GM18519 (cell line): ENCODE measurements around the gene SPPL2B.
"Not testable (repeated sequence)": the region's sequence is repeated elsewhere in the genome, so short reads cannot be mapped to it uniquely, and the experiment has no call there.

Source experiments
- ATAC-seq: cut with Tn5 transposase; IDR thresholded peaks from one replicate; pipeline ENCODE4 v1.9.1; 2021; ENCODE audit warnings: mild to moderate bottlenecking, moderate library complexity; ENCODE audit not compliant: unreplicated experiment, low FRiP score

The SPPL2B gene

DNA sequence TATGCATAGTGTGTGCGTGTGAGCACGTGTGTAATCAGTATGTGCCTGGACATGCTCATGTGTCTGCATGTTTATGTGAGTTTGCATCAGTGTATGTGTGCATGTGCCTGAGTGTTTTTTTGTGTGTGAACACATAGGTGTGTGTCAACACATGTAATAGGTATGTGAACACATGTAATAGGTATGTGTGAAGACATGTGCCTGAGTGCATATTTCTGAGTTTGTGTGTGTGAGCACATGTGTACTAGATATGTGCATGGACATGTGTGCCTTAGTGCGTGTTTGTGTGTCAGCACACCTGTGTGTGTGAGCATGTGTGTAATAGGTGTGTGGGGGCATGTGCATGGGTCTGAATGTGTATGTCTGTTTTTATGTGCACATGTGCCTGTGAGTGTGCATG, 7.4 kb downstream of the SPPL2B start:
- no peak for ATAC-seq

DNA sequence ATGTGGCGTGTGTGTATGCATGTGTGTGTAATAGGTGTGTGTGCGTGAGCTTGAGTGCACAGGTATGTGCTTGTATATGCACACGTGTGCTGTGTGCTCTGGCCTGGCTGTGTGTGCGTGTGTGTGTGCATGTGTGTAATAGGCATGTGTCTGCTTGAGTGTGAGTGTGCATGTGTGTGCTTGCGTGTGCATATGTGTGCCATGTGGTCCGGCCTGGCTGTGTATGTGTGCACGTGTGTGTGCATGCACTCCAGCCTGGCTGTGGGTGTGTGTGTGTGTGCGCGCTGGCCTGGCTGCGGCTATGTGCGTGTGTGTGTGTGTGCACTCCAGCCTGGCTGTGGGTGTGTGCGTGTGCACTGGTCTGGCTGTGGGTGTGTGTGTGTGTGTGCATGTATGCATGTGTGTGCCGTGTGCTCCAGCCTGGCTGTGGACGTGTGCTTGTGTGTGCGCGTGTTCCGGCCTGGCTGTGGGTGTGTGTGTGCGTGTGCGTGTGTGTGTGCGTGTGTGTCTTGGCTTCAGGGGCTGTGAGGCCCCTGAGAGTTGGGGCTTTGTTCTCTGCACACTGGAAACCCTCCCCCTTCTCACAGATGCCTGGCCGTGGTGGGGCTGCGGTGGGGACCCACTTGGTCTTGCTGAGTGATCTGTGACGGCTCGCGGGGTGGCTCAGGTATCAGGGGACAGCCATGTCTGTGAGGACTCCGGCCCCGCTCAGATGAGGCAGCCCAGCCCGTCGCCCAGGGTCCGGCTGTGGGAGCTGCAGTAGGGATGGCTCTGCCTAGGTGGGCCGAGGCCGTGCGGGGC, 8.2 kb downstream of the SPPL2B start:
- ATAC-seq, result no peak

DNA sequence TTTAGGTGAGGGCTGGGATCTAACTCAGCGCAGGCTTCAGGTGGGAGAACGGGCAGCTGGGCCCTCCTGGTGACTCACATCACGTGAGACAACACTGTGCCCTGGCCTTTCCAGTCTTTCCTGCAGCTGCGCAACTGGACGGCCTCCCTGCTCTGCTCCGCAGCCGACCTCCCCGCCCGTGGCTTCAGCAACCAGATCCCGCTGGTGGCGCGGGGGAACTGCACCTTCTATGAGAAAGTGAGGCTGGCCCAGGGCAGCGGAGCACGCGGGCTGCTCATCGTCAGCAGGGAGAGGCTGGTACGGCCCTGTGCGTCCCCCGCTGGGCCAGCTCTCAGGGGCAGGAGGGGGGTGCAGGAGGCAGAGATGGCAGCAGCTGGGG, 8.8 kb downstream of the SPPL2B start:
- no peak for ATAC-seq

DNA sequence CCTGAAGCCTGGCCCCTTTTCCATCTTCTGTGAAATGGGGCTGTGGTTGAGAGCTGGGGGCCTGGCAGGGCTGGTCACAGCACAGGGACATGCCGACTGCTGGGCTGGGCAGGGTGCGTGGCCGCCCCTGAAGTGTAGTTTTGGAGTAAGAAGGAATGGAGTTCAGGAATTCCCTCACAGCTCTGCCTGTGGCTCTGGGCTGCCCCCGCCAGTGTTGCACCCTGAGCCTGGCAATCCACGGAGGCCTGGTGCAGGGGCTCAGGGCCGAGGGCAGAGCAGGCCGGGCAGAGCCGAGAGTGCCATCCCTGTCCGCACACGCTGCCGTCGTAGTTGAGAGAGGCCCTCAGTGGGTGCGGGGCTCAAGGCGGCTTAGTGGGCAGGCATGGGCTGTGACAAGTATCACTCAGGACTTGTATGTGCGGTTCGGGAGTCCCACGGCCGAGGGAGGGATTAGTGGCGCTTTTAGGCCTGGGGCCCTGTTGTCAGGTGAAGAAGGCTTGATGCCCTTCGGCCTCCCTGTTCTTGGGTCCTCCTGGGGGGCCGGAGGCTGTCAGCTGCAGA, 9.7 kb downstream of the SPPL2B start:
- ATAC-seq, result no peak

DNA sequence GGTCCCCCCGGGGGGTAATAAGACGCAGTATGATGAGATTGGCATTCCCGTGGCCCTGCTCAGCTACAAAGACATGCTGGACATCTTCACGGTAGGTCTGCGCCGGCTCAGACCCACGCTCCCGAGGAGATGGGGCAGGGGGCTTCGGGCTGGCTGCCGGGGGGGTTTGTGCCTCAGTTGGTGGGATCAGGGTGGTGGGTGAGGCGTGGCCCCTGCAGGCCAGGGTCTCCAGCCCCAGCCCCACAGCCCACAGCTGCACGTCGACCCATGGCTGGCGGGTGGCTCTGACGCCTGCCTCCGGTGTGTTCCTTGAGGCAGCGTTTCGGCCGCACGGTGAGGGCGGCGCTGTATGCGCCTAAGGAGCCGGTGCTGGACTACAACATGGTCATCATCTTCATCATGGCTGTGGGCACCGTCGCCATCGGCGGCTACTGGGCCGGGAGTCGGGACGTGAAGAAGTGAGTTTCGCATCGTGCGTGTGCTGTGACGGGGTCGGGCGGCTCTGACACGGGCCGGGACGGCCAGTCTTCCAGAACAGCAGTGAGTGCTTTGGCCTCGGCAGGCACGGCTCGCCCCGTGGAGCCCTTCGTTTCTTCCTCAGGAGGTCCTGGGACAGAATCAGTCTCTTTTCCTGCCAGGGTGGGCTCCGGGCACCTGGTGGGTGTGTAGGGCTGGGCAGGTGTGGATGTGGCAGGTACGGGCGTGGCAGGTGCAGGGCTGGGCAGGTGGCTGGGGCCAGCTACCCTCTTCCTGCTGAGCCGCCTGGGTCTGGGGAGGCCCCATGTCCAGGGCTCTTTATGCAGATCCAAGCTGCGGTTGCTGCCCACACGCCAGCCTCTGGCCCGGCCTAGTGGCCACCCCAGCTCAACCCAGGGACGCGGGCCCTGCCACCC, 10.5 kb downstream of the SPPL2B start:
- no peak for ATAC-seq

DNA sequence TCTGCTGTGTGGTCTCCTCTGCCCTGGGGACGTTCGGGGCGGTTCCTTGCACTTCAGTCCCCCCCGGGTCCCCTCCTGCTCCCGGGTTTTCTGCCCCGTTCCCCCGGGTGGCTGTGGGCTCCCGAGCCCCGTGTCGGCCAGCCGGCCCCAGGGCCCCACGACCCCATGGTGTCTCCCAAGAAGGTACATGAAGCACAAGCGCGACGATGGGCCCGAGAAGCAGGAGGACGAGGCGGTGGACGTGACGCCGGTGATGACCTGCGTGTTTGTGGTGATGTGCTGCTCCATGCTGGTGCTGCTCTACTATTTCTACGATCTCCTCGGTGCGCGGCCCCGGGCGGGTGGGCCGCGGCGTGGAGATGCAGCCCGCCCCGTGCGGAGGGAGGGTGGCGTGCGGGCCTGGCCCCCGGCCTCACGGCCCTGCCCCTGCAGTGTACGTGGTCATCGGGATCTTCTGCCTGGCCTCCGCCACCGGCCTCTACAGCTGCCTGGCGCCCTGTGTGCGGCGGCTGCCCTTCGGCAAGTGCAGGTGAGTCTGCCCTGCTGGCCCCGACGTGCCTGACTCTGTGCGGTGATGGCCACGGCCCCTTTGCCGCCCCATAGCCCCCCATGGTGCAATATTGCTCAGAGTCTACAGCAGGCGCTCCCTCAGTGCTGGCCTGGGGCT, 11.3 kb downstream of the SPPL2B start:
- no peak for ATAC-seq

DNA sequence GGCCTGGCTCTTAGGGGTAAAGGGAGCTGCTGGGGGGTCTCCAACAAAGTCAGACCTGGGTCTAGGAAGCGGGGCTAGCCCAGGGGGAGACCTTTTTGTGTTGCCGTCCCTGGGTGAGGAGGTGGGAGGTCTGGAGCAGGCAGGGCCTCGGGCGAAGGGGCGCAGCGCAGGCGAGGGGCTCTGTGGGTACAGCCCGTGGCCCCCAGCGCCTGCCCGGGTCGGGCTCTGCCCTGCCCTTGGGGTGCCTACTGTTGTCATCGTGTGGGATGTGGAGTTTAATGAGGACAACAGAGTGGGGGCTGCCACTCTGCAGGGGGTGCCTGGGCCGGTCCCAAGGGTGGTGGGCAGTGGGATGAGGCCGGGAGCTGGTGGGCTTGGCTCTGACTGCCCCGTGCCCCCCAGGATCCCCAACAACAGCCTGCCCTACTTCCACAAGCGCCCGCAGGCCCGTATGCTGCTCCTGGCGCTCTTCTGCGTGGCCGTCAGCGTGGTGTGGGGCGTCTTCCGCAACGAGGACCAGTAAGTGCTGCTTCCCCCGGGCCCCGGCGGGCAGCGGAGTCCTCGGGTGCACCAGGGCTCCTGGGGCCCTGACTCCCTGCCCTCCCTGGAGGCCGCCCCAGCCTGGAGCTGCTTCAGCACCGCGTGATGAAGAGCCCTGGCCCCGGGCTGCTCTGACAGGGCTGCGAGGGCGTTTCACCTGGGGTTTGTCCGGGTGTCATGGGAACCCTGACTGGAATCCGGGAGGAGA, 12.2 kb downstream of the SPPL2B start:
- ATAC-seq, result no peak

DNA sequence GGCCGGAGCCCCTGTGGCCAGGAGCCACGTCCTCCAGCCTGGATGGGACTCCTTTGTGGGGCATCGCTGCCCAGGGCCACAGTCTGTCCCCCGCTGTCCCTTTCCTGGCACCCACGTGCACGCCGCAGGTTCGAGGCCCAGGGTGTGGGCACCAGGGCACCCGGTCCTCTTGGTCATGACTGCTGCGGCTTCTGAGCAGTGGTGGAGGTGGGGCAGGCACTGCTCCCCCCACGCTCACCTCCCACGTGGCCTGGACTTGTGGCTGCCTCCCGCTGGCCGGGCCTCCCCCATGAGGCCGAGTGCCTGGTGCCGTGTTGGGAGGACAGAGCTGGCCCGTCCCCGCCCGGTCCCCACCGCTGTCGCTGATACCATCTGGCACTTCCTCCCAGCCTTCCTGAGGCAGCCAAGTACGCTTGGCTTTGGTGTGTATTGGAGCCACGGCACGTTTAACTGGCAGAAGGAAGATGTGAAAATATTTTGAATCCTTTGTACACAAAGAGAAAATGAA, 12.8 kb downstream of the SPPL2B start:
- no peak for ATAC-seq

DNA sequence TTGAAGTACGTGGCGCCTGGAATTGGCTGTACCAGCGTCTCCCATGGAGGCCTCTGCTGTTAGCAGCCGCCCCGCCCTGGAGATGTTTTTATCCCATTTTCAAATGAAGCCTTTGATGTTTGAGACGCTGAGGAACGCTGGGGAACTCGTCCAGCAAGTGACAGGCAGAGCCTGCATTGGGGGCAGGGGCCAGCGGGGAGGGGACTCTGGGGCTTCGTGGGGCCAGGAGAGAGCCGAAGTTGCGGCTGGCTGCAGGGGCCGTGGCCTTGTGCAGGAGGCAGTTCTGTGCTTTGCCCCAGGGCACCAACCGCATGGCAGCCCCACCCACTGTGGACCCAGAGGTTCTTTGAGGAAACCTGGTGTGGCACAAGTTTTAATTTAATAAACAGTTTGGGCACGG, 13.5 kb downstream of the SPPL2B start:
- ATAC-seq, result no peak

DNA sequence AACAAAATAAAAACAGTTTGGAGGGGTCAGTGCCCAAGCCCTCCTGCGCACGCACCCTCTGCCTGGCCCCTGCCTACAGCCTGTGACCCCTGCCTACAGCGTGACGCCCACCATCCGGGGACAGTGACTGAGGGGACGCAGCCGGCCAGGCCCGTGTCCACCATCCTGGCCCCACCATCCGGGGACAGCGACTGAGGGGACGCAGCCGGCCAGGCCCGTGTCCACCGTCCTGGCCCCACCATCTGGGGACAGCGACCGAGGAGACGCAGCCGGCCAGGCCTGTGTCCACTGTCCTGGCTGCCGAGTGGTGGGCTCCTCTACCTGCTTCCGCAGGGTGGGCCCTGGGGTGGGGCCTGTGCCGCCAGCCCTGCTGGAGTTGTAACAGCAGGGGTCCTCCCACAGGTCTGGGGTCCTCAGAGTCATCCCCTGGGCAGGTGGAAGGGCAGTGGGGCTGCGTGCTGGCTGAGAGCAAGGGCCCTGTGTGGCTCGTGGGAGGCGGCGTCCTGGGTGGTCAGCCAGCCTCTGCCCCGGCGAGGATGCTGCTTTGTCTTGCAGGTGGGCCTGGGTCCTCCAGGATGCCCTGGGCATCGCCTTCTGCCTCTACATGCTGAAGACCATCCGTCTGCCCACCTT, 14.3 kb downstream of the SPPL2B start:
- no peak for ATAC-seq

DNA sequence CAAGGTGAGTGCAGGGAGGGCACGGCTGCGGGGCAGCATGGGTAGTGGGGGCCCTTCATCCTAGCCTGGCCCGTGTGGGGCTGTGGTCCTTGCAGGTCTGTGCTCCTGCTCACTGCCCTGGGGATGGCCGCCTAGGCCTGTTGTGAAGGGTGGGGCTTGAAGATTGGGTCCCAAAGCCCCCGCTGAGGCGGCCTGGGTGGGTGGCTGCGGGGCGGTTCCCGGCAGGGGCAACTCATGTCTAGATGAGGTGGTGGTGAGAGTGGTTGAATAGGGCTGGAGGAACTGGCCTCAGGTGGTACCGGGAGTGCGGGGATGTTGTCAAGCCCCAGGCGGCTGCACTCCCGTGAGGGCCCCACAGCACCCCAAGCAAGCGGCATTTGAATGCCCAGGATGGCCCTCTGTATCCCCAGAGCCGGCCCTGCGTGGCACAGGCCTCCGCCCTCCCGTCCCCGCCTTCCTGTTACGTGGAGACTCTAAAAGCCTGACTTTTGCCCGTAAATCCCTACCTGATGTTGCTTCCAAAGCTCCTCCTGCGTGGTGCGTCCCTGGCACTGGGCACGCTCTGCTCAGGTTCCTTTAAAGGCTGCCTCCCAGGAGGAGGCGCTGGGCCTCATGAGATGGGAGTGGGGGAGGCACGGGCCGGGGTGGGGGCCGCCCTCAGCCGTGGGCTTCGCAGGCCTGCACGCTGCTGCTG, 15.0 kb downstream of the SPPL2B start:
- no peak for ATAC-seq

DNA sequence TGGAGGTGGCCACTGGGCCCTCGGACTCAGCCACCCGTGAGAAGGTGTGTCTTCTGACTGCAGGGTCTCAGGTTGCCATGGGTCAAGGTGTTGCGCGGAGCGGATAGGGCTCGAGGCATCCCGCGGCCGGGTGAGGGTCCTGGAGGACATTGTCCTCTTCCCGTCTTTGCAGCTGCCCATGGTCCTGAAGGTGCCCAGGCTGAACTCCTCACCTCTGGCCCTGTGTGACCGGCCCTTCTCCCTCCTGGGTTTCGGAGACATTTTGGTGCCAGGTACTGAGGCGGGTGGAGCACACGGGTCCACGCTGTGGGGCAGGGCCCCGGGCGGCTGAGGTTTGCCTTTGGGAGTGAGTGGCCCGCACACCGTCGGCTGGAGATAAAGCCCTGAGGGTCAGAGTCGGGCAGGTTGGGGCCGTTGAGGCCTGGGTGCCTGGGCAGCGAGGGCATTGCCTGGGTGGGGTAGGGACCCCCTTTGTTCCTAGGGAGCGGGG, 15.9 kb downstream of the SPPL2B start:
- ATAC-seq, result no peak

DNA sequence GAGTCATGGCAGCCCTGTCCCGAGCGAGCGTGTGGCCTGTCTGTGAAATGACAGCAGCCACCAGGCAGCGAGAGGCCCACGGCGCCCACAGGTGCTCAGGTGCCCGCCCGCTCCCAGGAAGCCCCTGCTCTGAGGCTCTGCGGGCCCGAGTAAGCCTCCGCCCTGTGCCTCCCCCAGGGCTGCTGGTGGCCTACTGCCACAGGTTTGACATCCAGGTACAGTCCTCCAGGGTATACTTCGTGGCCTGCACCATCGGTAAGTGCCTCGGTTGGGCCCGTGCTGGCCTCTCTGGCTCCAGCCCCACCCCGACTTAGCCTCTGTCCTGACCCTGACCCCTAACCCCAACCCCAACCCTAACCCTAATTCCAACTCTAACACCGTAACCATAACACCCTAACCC, 16.6 kb downstream of the SPPL2B start:
- no peak for ATAC-seq

DNA sequence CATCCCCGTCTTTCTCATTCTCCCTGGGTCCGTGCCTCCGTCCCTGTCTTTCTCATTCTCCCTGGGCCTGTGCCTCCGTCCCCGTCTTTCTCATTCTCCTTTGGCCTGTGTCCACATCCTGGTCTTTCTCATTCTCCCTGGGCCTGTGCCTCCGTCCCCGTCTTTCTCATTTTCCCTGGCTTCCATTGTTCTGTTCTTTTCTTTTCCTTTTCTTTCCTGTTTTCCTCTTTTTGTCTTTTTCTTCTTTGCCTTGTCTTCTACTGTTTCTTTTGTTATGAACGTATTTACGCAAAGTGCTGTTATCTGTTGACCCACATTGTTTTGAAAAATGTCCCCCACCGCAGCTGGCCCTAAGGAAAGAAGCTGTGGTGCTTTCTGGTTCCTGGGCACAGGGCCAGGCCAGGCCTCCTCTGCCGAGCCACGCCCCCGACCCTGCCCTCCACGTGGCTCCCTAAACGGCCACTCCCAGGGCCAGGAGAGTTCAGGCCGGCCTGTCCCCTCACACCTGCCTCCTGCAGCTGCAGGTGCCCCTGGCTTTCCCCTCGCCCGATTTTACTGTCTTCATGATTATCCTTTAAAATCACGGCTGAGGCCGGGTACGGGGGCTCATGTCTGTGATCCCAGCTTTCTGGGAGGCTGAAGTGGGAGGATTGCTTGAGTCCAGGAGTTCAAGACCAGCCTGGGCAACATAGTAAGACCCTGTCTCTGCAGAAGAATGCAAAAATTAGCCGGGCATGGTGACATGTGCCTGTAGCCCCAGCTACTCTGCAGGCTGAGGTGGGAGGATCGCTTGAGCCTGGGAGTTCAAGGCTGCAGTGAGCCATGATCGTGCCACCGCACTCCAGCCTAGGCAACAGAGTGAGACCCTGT, 17.5 kb downstream of the SPPL2B start:
- no peak for ATAC-seq

DNA sequence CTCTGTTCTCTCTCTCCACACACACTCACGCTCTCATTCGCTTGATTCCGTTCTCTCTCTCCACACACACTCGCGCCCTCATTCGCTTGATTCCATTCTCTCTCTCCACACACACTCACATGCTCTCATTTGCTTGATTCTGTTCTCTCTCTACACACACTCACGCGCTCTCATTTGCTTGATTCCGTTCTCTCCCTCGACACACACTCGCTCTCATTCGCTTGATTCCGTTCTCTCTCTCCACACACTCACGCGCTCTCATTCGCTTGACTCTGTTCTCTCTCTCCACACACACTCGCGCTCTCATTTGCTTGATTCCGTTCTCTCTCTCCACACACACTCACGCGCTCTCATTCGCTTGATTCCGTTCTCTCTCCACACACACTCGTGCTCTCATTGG, 21.3 kb downstream of the SPPL2B start:
- ATAC-seq, result not testable (repeated sequence)

DNA sequence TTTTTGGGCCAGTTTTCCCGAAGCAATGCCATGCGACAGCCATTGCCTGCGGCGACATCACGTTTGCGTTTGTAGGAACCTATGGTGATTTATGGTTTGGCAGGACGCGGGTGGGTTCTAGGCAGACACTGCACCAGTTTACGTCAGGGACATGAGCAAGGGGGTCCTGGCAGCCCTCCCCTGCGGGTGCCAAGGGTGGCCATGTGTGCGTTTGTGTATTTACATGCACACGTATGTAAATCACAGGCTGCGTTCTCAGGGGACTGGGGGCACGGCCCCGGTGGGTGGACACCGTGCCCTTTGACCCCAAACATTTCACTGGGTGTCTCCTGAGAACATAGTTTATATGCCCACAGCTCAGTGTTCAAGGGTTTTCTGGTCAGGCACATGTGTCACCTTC, 22.2 kb downstream of the SPPL2B start:
- ATAC-seq, result no peak

DNA sequence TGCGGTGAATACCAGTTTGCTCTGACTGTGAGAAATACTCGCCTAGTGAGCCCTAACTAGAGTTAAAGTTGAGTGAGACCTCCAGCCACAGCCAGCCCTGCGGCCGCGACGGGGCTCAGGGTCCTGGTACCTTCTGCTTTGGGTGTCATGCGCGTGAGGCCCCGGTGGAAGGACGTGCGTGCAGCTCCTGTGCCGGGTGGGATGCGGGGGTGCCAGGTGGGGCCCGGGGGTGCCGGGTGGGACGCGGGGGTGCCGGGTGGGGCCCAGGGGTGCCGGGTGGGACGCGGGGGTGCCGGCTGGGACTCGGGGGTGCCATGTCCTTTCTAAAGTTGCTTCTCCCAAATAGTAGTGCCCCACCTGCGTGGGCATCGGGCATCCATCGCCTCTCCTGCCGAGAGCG, 23.1 kb downstream of the SPPL2B start:
- no peak for ATAC-seq

DNA sequence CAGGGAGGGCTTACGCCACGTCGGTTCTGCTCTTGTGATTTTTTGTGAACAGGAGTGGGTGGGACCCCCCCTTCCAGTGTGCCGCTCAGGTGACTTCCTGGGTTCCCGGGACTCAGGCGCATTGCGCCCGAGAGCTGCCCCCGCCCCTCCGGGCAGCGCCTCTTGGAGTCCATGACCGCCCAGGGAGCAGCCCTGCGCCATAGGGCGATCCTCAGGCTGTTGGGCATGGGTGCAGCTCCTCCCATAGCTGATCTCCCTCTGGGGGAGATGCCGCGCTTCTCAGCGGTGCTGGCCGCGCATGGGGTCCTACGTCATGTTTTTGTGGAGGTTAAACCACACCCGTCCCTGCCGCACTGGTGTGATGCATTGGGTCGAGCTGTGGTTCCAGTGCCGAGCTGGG, 23.6 kb downstream of the SPPL2B start:
- no peak for ATAC-seq
